PFSK-1 (cell line): Measurements from ENCODE around the gene ELF2.

Experiments used
- FOXP2 ChIP-seq: optimal IDR thresholded peaks from 2 replicates; pipeline ENCODE3; 2011; ENCODE audit warnings: borderline replicate concordance, control low read depth, inconsistent platforms; ENCODE audit not compliant: insufficient read depth; ENCODE audit errors: extremely low read length, extremely low read depth
- POLR2AphosphoS5 ChIP-seq: IDR thresholded peaks from 2 replicates; pipeline ENCODE4 v1.6.1; 2012; ENCODE audit warnings: low read depth, mild to moderate bottlenecking, control low read depth, low read length, moderate library complexity
- SIN3A ChIP-seq: IDR thresholded peaks from 2 replicates; pipeline ENCODE4 v1.6.1; 2012; ENCODE audit warnings: mild to moderate bottlenecking, low read length, moderate library complexity, borderline replicate concordance; ENCODE audit not compliant: insufficient read depth
- TAF1 ChIP-seq: IDR thresholded peaks from 2 replicates; pipeline ENCODE4 v1.6.1; 2012; ENCODE audit warnings: low read length, control low read depth, borderline replicate concordance; ENCODE audit not compliant: insufficient read depth
- TF ChIP-seq, protein P1 (sequence below), 2 experiments: IDR thresholded peaks; 2 replicates each; pipeline versions ENCODE4 v1.6.1 to v1.8.0; 2011 to 2012; ENCODE audit warnings: low read depth in 2 of 2, low read length in 2 of 2, control low read depth in 1 of 2, inconsistent platforms in 1 of 2, mild to moderate bottlenecking in 1 of 2, moderate library complexity in 1 of 2; ENCODE audit not compliant: insufficient read depth in 1 of 2

Gene ELF2

DNA sequence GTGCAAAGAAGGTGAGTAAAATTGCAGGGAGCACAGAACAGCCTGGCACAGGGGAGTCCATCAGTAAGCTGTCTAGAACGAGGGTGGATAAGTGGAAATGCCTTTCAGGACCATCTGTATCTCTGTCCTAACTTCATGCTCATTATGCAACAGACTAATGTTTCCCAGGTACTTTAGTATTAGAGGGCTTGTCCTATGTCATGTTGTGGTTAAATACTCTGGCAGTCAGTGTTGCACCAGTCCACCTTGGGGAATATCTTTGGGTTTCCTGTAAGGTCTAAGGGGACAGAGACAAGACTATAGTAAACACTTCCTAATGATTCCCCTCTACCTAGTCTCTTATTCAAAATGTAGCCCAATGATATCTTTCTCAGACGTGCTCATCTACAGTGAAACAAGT is 140.1 kb downstream of the ELF2 start:
- TF ChIP-seq FOXP2 (no peak), TAF1 (no peak), POLR2AphosphoS5 (no peak), SIN3A (no peak)
- TF ChIP-seq, protein P1, sequence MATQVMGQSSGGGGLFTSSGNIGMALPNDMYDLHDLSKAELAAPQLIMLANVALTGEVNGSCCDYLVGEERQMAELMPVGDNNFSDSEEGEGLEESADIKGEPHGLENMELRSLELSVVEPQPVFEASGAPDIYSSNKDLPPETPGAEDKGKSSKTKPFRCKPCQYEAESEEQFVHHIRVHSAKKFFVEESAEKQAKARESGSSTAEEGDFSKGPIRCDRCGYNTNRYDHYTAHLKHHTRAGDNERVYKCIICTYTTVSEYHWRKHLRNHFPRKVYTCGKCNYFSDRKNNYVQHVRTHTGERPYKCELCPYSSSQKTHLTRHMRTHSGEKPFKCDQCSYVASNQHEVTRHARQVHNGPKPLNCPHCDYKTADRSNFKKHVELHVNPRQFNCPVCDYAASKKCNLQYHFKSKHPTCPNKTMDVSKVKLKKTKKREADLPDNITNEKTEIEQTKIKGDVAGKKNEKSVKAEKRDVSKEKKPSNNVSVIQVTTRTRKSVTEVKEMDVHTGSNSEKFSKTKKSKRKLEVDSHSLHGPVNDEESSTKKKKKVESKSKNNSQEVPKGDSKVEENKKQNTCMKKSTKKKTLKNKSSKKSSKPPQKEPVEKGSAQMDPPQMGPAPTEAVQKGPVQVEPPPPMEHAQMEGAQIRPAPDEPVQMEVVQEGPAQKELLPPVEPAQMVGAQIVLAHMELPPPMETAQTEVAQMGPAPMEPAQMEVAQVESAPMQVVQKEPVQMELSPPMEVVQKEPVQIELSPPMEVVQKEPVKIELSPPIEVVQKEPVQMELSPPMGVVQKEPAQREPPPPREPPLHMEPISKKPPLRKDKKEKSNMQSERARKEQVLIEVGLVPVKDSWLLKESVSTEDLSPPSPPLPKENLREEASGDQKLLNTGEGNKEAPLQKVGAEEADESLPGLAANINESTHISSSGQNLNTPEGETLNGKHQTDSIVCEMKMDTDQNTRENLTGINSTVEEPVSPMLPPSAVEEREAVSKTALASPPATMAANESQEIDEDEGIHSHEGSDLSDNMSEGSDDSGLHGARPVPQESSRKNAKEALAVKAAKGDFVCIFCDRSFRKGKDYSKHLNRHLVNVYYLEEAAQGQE (IDR thresholded peaks at IDR 0.05; ENCODE audit: insufficient read depth in 1 of 2, low read depth in 2 of 2, low read length in 2 of 2), result no peak

DNA sequence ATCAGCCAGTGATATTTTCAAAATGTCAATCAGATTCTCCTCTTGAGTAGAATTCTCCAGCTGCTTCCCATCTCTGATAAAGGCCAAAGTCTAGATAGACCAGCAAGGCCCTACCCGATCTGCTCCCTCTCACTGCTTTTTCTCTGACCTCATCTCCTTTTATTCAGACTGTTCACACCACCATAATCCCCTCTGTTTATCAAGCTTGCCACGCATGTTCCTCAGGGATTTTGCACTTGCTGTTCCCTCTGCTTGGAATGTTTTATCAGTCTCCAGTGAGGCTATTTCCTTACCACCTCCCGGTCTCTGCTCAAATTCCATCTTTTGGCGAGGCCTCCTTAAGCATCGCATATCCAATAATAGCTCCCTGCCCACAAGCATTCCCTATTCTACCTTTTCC is 141.4 kb downstream of the ELF2 start:
- TF ChIP-seq, protein P1 (IDR thresholded peaks at IDR 0.05; ENCODE audit: insufficient read depth in 1 of 2, low read depth in 2 of 2, low read length in 2 of 2), result no peak
- TF ChIP-seq SIN3A, result no peak
- TF ChIP-seq TAF1, result no peak
- TF ChIP-seq POLR2AphosphoS5, result no peak
- TF ChIP-seq FOXP2, result no peak

DNA sequence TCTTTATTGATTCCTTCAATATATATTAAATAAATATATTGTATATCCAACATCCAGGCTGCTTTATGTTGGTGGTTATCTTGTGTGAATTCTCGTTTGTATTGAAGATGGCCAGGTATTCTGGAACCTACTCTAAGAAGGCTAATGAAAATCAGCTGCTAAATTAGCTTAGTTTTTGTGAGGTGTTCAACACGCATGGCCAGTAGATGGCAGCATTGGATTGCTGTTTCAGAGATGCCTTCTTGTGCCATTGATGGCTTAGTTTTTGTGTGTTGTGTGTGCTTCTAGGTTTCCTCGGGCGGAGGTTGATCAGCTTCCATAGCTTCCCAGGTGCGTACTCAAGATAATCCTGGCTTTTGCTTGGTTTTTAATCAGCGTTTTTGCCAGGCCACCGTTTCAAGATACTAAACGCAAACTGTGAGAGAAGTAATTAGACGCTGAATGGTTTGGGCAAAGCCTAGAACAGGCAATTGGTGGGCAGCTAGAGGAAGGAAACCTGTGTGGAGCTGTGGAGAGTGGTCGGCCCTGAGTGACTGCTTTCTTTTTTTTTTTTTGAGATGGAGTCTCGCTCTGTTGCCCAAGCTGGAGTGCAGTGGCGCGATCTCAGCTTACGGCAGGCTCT is 146.3 kb downstream of the ELF2 start:
- TF ChIP-seq, protein P1 (IDR thresholded peaks at IDR 0.05; ENCODE audit: insufficient read depth in 1 of 2, low read depth in 2 of 2, low read length in 2 of 2), result no peak
- no peak for TF ChIP-seq FOXP2
- TF ChIP-seq SIN3A, result no peak
- no peak for TF ChIP-seq TAF1
- no peak for TF ChIP-seq POLR2AphosphoS5

DNA sequence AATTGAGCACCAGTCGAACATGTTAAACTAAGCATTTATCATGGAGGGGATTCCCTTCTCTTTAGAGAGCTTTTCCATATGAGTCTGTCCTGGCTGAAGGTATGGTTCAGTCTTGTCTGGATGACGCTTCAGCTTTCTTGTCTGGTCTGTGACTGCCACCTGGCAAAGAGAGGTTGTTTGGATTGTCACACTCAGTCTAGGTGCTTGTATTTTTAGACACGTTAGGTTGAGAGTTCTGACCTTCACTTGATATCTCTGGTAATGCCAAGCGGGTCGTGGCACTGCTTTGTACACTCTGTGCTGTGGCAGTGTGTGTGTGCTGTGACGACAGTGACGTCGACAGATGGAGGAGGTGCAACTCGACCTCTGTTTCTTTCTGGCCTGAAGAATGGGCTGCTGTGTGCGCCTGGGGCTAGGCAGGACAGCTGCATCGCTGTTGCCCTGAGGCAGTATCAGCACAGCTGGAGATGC is 148.8 kb downstream of the ELF2 start:
- TF ChIP-seq TAF1 (no peak), POLR2AphosphoS5 (no peak), FOXP2 (no peak), SIN3A (no peak)
- TF ChIP-seq, protein P1 (IDR thresholded peaks at IDR 0.05; ENCODE audit: insufficient read depth in 1 of 2, low read depth in 2 of 2, low read length in 2 of 2), result no peak

DNA sequence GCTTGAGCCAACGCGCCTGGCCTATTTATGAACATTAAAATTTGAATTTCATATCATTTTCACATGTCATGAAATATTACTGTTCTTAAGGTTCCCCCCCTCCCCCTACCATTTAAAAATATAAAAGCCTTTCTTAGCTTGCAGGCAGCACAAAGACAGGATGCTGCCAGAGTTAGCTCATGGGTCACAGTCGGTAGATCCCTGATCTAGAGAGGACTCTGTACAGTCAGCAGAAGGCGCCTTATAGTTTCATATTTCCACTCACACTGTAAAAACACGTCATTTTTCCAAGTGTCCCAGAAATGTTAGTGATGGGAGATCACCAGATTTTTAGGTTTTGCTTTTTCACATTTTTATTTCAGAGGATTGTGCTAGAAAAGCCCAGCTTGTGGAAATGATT is 149.2 kb downstream of the ELF2 start:
- TF ChIP-seq POLR2AphosphoS5 (no peak), SIN3A (no peak), TAF1 (no peak), FOXP2 (no peak)
- TF ChIP-seq, protein P1 (IDR thresholded peaks at IDR 0.05; ENCODE audit: insufficient read depth in 1 of 2, low read depth in 2 of 2, low read length in 2 of 2), result no peak
